ENCODE results near the gene ABCC11. TPM values are rescaled to one million over a fixed set of nuclear protein-coding genes. Genes with fewer than 3 reads are reported as not detected.

Gene ABCC11
- under 0.01 and 0.18 TPM in 2 replicates for total RNA-seq (2012; rRNA removed)
- 0.06 and 0.09 TPM in 2 replicates for polyA plus RNA-seq (2012; rRNA removed)
- polyA plus RNA-seq (2012; cell fraction: cytosol; rRNA removed) = 0.12 TPM in 1 of 2 replicates, not detected in the other
- polyA plus RNA-seq (2012; cell fraction: nucleus; rRNA removed; ENCODE audit: low replicate concordance) = 0.07 and 0.10 TPM in 2 replicates
- percentile 17 among the genes with signal in this experiment for Bru-seq, nascent RNA
- BruChase-seq, experiment 1, labeled RNA remaining after a 6-hour chase = percentile 17 among the genes with signal in this experiment
- percentile 17 among the genes with signal in this experiment for BruChase-seq, experiment 2, labeled RNA remaining after a 2-hour chase
- long read RNA-seq = 0 reads

DNA sequence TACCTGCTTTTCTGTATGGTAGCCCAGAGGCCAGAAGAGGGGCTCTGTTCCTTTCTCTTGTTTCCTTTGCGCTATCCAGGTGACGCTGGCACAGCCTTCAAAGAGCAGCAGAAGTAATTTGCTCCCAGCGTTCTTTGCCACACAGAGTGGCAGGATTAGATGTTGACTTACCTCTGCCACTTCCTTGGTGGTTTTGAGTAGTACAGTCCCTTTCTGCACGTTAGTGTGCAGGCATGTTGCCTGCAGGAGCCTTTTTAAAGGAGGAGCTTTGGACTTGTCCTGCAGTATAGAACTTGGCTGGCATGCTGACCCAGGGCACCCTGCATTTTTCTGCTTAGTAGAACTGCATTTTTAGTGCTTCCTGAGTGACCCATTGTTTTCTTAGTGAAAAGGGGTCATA lies at the start of gene ABCC11:
Gene ABCC11 (minus strand): TSS at position 229 of the 400 bp plus-strand sequence. CDS start 15,618 bp downstream, outside the sequence.
- peaks cover 4% of the 10 kb centered on the region; the same call in 1 of the 2 replicates for H3K36me3 ChIP-seq (ENCODE audit: control insufficient read depth, insufficient read depth, low read length)
- peaks cover 16 to 52% of the 10 kb centered on the region in 2 experiments for H3K79me1 ChIP-seq (ENCODE audit: low read depth in 1 of 2, low read length in 2 of 2)
- no peak within 1 kb of the TSS for H2AFZ ChIP-seq (replicated peaks; ENCODE audit: low read length, poor library complexity)
- H2BK15ac ChIP-seq (ENCODE audit: low read depth, low read length) = no peak within 1 kb of the TSS
- peaks cover 5% of the 10 kb centered on the region for H3K4me1 ChIP-seq (ENCODE audit: control insufficient read depth, insufficient read depth, low read length)
- no peak within 1 kb of the TSS for H4K91ac ChIP-seq (ENCODE audit: insufficient read depth, low read depth, low read length)
- no peaks in the 10 kb centered on the region for H3K9me3 ChIP-seq (ENCODE audit: control insufficient read depth, insufficient read depth, low read length)
- H3K4me2 ChIP-seq (ENCODE audit: low read depth, low read length) = no peak within 1 kb of the TSS
- no peak within 1 kb of the TSS for H3K4ac ChIP-seq (ENCODE audit: low read depth, low read length)
- no peak within 1 kb of the TSS for H2AK9ac ChIP-seq (replicated peaks; ENCODE audit: low read depth, low read length, poor library complexity)
- no peak within 1 kb of the TSS for H3K56ac ChIP-seq (ENCODE audit: extremely low read depth, insufficient read depth, low read length)
- in situ Hi-C loops (cut with MboI; ENCODE audit: low sequenced_read_pairs) (no loop called here), dilution Hi-C loops (cut with HindIII; ENCODE audit: low sequenced_read_pairs, unreplicated experiment) (no loop called here), intact Hi-C loops (cut with micrococcal nuclease) (loop anchor here (5.0 to 10.0 kb wide), 2 partner anchors 75 to 1103 kb away; partner anchors contain the start of gene NETO2)
- peaks cover 26% of the 10 kb centered on the region; the same call in 1 of the 2 replicates for H4K20me1 ChIP-seq (ENCODE audit: insufficient read depth, low read length)
- H4K8ac ChIP-seq (ENCODE audit: low read depth in 2 of 2, low read length in 2 of 2) = no peak within 1 kb of the TSS
- no peak within 1 kb of the TSS for H3K18ac ChIP-seq (ENCODE audit: low read depth, low read length)
- no TSS peak for BruUV-seq (replicated peaks)
- WGBS, 2 experiments (ENCODE audit: extremely low coverage in 2 of 2, insufficient read length in 1 of 2) = no CpG with 5 or more reads among the region's 4 CpGs
- H2BK20ac ChIP-seq (ENCODE audit: low read depth, low read length) = no peak within 1 kb of the TSS
- CTCF ChIA-PET = interaction anchor here (0.6 kb wide), 2 partner anchors 334 to 366 kb away, joined by 3 to 4 read pairs; no protein-coding TSS in a partner anchor
- H3K9ac ChIP-seq (ENCODE audit: low read depth, low read length) = no peak within 1 kb of the TSS
- no peak within 1 kb of the TSS for H3K14ac ChIP-seq (replicated peaks; ENCODE audit: low read depth, low read length)
- H3K27ac ChIP-seq (ENCODE audit: insufficient read depth, low read length) = no peak within 1 kb of the TSS
- no peaks in the 10 kb centered on the region for H3K9me1 ChIP-seq (ENCODE audit: insufficient read depth, low read length)
- no peak within 1 kb of the TSS for H4K5ac ChIP-seq (ENCODE audit: low read depth, low read length)
- POLR2A ChIA-PET (ENCODE audit: unreplicated experiment) = interaction anchor here (0.6 kb wide), 1 partner anchor 767 kb away, joined by 4 read pairs; no protein-coding TSS in a partner anchor
- H2BK5ac ChIP-seq (ENCODE audit: low read depth, low read length, poor library complexity, severe bottlenecking) = no peak within 1 kb of the TSS
- H2AK5ac ChIP-seq (ENCODE audit: low read depth, low read length) = no peak within 1 kb of the TSS
- TF ChIP-seq USF2 (IDR thresholded peaks at IDR 0.05; ENCODE audit: low read depth, low read length) (no peak), SMC3 (IDR thresholded peaks at IDR 0.05; ENCODE audit: low read depth, low read length) (no peak), RCOR1 (IDR thresholded peaks at IDR 0.05; ENCODE audit: insufficient replicate concordance, low read length) (no peak), RFX5 (IDR thresholded peaks at IDR 0.05; ENCODE audit: low read depth, low read length) (no peak), RAD21 (IDR thresholded peaks at IDR 0.05; ENCODE audit: low read length) (no peak), POLR2A (IDR thresholded peaks at IDR 0.05; ENCODE audit: low read depth, low read length) (no peak), ELK1 (IDR thresholded peaks at IDR 0.05; ENCODE audit: borderline replicate concordance, low read depth, low read length) (no peak), CEBPB (IDR thresholded peaks at IDR 0.05; ENCODE audit: low read depth, low read length) (no peak), BHLHE40 (IDR thresholded peaks at IDR 0.05; ENCODE audit: low read depth, low read length) (no peak), MXI1 (IDR thresholded peaks at IDR 0.05; ENCODE audit: borderline replicate concordance, low read depth, low read length) (no peak), CTCF (conservative IDR thresholded peaks at IDR 0.05; ENCODE audit: low read depth, low read length) (no peak), MAFK (IDR thresholded peaks at IDR 0.05; ENCODE audit: low read depth, low read length) (no peak), MAZ (IDR thresholded peaks at IDR 0.05; ENCODE audit: borderline replicate concordance, low read depth, low read length) (no peak)
- no peak within 1 kb of the TSS for H2BK120ac ChIP-seq (ENCODE audit: low read depth, low read length)
- H3K23ac ChIP-seq (ENCODE audit: low read depth, low read length) = no peak within 1 kb of the TSS
- DNase-seq (no peak), ATAC-seq (ENCODE audit: low read depth) (no peak)
- no peaks in the 10 kb centered on the region for H3K27me3 ChIP-seq (ENCODE audit: control insufficient read depth, insufficient read depth, low read length)
- H3K4me3 ChIP-seq (ENCODE audit: insufficient read depth, low read depth, low read length) = no peak within 1 kb of the TSS

Measured in IMR-90 (cell line).